Activated T-helper 1 cell treated with anti-CD3 and anti-CD28 coated beads, Interleukin-2, amount 50 U/mL, for 16 hours (primary cell): Measurements from ENCODE around the gene FOXQ1.

ENCODE experiments used
- DNase-seq, 2 donors: peaks; one replicate each; pipeline ENCODE4 v3.0.0-alpha.2; 2020; ENCODE audit warnings: low read depth in 1 of 2, low spot score in 1 of 2

FOXQ1 gene, protein sequence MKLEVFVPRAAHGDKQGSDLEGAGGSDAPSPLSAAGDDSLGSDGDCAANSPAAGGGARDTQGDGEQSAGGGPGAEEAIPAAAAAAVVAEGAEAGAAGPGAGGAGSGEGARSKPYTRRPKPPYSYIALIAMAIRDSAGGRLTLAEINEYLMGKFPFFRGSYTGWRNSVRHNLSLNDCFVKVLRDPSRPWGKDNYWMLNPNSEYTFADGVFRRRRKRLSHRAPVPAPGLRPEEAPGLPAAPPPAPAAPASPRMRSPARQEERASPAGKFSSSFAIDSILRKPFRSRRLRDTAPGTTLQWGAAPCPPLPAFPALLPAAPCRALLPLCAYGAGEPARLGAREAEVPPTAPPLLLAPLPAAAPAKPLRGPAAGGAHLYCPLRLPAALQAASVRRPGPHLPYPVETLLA

DNA sequence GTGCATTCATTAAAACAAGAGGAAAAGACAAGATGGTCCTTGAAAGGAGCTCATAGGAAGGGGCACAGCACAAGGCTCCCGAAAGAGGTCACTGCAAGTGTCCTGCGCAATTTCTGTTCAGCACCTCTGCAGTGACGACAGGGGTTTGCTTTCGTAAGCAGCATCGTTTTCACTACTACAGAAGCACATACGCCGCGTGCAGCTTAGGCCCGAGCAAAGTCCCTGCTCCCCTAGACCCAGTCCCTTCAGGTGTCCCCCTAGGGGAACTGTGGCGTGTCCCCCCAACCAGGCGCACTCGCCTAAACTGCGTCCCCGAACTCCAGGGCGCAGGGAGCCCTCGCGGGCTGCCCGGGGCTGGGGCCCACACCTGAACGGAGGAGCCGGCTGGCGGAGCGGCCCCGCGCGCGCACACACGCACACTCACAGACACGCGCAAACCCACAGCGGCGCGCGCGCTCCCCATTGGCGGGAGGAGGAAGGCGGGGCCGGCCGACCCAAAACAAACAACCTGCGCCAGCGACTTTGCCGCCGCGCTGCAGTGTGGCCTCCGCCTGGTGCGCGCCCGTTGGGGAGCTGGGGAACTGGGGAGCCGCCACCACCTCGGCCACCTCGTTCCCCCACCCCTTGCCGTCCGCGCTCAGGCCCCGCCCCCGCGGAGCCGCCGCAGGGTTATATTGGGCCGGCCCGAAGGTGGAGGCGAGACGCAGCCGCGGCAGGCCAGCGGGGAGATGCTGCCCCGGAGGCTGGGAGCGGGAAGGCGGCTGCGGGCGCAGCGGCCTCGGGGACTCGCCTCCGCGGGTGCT lies at the start of gene FOXQ1:
Gene FOXQ1, plus strand, starts transcription at position 699 of the 803 bp plus-strand sequence. CDS start 607 bp downstream, outside the sequence.
- no peak for DNase-seq

DNA sequence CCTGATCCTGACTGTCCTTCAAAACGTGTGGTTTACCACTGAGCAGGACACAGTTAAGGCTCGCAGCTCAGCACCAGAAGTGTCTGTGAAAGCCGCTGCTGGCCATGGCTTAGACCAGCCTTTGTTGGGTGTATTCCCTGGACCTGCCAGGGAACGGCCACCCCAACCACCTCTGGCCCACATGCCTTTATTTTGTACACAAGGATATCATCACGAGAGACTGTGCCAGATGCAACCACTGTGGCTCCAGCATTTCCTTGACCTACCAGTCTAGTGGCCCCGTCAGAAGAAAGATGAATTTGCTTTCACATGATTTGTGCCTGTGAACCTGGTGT lies 49.2 kb upstream of the FOXQ1 start:
- DNase-seq = no peak

DNA sequence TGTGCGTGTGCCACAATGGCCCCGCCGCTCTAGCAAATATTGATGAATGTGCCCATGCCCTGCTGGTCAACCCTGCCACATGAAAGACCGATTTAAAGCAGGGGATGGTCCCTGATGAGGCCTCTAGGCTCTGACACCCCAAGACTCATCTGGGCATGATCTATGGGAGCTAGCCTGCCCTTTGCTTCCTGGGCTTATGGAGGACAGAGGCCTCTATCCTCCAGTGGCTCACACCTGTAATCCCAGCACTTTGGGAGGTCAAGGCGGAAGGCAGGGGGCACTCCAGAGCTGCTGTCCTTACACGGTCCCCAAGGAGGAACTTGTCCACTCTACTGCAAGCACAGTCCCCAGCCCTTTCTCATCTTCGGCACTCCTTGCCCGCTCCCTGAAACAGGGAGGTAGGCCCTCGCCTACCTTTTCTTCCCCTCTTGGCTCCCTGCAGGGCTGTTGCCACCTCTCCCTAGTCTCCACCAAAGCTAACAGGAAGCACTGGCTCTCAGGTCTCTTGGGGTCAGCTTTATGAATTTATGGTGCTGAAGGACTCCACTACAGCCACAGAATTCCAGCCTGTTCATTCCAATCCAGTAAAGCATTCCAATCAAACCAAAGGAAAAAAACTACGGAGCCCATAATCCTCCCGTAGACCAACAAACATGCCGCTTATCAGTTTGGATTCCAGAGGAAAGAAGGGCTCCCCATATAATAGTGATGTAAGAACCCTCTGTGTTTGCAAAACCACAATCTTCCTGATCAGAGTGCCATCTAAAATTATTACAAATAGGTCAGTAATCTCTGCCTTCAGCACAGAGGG lies 48.7 kb upstream of the FOXQ1 start:
- no peak for DNase-seq

DNA sequence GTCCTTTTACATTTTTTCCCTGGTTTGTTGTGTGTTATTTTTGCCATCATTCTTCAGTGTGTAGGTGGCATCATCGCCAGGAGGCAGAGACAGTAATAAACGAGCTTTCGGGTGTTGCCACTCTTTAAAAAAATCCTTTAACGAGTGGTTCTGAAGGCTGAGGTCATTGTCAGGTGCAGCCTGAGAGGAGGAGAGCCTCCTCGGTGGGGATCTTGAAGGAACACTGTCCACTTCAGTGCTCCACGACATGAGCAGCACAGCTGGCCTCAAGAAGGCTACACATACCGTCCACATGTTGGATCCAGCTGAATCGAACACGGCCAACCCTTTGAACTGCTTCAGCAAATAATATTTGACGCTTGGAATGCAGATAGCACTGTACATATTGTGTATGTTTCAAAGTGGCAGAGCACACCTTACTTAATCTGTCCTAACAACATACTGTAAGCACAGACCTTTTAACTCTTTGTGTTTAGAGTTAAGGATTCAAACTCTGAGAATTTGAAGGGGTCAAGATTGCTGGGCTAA lies 48.0 kb upstream of the FOXQ1 start:
- no peak for DNase-seq

DNA sequence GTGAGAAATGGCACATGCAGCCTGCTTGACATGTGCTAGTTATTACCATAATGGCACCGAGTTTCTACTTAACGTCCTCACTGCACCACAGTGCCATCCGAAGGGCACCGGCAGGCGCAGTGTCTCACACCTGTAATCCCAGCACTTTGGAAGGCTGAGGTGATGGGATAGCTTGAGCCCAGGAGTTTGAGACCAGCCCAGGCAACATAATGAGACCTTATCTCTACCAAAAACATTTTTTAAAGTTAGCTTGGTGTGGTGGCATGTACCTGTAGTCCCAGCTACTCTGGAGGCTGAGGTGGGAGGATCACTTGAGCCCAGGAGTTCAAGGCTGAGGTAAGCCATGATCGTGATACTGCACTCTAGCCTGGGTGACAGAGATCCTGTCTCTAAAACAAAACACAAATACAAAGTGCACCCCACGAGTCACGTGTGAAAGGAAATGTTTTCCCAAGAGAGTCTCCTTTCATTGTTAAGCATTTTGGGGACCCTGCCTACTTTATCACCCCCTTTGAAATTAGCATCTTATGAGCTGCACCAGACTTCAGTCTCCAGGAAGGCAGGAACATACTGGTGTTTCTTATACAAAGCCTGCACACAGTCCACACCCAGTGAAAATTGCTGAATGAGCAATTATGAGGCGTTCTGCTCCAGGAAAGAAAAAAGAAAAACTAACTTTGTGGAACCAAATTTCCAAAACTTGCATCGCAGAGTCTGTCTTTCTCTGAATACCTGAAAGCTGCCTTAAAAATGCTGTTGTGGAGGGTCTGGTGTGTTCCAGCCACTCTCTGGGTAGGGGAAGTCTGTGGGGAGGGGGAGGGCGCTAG lies 47.1 kb upstream of the FOXQ1 start:
- DNase-seq = no peak

DNA sequence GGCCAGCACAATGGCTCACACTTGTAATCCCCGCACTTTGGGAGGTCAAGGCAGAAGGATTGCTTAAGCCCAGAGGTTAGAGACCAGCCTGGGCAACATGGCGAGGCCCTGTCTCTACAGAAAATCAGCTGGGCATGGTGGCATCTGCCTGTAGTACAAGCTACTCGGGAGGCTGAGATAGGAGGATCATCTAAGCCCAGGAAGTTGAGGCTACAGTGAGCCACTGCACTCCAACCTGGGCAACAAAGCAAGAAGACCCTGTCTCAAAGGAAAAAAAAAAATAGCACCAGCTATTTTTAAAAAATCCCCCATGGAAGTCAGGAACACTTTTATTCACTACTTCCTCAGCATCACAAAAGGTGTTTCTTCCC lies 45.2 kb upstream of the FOXQ1 start:
- DNase-seq = no peak

DNA sequence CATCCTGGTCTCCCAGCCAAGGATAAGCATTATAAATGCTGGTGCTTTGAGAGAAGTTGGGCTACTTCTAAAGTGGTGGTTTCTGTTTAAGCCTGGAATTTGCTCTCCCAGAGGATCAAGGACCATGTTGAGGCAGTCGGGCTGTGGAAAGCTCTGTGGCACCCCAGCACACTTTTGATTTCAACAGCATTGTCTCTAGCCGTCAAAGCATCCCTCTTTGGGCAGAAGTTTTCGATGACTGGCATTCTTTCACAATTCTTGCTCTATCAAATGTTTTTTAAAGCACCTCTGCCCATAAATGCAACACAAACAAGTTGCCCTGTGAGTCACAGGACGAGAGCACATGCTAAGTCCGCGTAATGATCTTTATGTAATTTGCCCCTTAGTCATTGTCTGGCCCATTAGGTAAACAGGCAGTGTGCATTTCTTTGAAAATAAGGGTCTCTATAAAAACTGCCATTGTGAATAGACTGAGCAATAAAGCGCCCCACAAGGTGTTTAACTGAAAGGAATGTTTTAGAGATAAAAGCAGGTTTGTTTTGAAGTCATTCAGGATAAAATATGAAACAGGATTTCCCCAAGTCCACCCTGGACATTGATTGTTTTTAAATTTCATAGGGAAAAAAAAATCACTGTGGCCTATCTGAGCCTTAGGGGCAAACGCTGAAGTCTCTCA lies 44.7 kb upstream of the FOXQ1 start:
- DNase-seq = no peak

DNA sequence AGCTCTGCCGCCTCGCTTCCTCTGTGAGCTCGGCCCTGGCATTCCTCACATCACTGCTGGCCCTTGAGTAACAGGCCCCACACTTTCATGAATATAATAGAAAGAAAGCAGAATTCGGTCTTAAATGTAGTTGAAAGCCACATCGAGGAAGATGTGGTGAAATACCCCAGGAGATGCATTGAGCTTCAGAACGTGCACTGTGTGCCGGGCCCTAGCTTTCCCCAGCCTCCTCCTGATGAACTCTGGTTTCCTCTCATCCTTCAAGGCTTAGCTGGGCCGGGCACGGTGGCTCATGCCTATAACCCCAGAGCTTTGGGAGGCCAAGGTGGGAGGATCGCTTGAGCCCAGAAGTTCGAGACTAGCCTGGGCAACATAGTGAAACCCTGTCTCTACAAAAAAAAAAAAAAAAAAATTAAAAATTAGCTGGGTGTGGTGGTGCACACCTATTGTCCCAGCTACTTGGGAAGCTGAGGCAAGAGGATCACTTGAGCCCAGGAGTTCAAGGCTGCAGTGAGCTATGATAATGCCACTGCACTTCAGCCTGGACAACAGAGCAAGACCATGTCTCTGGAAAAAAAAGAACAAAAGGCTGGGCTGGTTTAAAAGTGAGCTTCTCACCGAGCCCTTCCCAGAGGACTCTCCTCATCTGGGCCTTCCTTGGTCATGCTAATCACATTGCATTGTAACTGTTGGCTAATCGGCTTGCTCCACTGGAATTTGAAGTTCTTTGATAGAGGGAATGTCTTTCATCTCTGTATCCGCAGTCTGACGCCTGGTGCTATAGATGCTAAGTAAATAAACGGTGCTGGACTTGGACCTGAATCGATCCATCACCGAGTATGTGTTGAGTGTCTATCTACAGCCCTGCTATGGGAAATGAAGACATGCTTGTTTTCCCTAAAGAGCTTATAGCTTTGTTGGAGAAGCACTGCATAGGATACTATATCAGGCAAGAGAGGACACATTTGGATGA lies 43.8 kb upstream of the FOXQ1 start:
- DNase-seq = no peak

DNA sequence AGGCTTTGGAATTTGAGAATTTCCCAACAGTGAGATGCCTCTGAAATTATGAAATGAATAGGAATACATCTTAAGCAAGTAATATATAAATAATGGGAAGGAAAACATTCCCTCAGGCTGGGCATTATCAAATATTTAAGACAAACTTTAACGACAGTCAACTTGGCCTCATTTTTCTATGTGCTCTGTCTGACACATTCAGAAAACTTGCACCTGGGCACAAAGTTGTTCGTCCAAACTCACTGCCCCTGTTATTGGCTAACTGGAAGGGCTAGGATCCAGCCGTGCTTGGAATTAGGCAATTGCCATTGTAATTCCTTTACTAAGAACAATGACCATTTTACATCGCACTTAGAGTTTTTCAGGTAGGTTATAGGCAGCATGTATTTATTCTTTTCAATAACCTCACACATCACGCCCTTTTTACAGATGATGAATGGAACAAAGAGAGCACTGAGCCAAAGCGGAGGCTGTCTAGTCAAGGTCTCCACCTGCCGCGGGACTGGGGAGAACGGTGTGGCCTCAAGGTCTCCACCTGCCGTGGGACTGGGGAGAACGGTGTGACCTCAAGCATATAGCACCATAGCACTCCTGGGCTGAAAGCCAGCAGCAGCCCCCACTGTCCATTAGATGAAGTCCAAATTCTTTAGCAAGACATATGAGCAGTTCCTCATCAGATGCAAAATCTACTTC lies 40.7 kb upstream of the FOXQ1 start:
- DNase-seq = no peak

DNA sequence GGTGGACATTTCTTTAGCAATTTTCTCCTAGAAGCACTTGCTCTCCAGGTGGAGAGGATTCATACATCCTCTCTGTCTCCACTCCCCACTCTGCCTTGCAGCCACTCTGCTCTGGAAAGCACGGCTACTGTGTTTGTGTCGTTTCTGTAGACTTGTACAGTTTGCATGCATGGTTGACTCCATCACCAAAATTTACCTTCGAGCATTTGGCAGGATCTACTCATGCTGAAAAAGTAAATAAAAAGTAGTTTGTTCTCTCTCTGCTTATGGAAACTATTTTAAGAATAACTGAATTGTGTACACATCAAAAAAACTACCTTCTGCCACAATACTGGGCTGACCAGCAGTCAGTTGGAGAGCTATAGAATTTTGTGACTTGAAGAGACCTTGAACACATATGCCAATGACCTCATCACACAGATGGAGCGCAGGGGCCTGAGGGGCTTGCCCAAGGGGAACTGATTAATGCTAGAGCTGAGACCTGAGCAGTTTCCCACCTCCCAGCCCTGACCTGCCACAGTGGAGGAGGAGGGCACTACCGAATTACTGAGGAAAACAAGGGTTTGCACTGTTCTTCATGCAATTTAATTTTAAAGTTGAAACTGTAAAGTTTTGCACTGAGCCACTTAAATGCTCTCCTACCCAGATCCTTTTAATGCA lies 33.7 kb upstream of the FOXQ1 start:
- no peak for DNase-seq

DNA sequence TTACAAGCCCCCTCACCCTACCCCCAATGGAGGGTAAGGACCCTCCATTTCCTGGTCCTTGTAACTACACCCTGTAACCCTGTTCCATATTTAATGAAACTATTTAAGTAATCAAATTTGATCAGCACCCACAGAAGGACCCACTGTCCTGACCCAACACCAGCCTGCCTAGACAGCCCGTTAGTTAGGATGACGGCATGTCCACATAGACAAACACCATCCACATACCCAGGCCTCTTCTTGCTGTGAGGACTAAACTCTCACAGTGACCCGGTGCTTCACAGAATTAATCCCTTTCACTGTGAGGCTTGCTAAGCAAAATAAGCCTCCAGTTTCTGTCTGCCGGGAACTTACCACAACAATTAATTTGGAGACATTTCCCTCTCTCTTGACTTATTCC lies 32.8 kb upstream of the FOXQ1 start:
- no peak for DNase-seq

DNA sequence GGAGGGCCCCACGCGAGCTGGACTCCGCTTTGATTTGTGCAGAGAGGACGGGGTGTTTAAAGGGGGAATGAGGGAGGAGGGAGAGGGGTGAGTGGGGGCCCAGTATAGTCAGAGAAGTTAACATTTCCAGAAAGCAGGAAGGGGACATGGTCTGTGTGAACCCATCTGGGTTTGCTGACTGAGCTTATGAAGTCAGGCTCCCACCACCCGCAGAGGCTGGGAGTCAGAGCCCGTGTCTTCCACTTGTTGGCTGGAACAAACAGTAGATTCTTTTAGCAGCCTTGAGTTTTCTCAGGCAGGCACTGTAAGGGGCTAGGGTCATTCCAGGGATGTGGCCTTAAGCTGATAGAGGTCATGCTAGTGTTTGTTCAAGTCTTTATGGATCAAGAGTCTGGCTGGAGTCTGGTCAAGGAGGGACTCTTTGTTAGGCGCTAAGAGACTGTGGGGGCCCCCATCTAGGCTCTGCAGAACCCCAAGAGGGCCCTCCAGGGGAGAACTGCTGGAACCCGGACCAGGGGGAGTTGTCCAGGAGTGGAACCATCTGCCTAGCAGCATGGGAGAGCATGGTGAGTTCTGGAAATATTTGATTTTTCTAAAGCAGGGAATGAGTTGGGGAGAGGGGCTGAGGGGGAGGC lies 31.1 kb upstream of the FOXQ1 start:
- no peak for DNase-seq

DNA sequence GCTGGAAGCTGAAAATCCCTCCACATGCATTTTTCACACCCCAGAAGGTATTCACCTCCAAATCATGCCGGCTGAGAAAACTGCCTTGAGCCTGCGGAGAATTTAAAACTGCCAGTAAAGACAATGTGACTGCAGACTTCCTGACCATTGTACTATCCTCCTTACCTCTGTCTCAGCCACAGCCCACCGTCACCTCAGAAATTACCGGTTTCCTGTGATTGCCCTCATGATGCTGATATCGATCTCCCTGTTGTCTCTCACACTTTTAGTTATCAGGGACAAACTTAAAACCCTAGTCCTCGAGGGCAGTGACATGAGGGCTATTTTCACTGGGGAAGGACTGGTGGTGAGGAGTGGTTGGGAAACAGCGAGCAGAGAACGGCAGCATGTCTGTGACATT lies 30.2 kb upstream of the FOXQ1 start:
- no peak for DNase-seq

DNA sequence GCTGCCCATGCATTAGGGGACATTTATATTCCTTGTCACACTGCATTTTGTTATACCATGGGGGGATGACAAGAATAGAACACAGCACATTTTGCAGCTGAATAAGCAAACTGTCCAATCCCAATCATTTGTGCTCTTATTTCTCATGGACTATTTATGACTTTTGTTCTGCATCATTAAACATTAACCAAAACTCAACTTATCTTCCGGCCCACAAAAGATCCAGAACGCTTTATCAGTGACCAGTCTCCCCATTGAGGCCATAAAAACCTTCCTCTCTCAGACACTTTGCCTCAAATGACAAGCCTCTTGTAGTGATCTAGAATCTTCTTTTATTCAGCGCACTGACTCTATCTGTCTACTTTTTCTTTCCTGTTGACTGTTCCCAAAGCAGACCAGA lies 28.4 kb upstream of the FOXQ1 start:
- no peak for DNase-seq

DNA sequence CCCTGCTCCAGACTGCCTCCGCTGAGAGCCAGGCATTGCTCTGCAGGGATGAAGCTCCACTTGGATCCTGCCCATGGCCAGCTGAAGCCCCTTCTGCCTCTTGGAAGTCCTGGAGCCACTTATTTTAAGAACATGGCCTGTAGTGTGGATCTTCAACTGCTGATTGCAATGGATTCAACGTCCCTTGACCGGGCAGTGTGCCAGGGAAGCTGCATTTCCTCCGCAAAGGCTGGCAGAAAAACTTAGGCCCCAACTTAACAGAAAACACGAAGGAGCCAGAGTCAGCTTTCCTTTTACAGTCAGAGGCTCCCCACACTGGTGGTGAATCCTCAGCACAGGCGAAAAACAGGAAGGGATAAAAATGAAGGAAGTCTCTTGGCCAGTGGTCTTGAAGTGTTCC lies 26.3 kb upstream of the FOXQ1 start:
- DNase-seq = no peak

DNA sequence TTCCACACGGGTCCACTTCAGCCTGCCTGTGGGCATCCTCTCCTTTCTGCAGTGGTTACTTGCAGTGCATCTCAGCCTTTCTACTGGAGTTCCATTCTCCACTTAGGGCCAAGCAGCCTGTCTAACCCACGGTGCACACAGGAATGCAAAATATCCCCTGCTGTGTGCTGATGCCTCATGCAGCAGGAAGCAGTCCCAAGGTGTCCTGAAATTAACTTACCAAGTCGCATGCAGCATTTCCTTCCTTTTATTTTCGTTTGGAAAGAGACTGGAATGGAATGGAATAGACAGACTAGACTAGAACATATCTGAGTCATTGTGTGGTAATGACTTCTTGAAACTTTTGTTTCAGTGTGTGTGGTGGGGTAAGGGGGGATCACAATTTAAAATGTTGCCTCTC lies 25.9 kb upstream of the FOXQ1 start:
- no peak for DNase-seq

DNA sequence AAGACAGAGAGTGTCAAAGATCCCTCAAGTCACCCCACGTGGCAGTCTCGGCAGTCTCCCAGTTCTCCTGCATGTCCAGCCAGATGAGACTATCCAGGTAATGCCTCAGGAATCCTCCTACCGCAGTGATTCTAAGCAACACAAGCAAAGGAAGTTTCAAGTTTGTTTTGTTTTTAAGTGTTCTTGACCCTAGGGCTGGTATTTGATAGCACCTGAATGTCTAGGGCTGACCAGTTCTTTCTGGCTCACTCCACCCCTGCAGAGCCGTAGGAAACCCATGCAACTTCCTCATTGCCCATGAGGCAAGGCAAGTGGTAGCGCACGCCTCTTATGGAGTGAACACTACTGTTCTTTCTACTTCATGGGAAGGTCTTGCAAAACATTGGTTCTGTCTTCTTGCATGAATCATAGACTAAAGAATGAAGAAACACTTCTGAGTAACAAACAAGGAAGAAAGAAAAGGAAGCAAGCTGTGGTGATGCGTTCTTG lies 24.8 kb upstream of the FOXQ1 start:
- no peak for DNase-seq
